BE2C (cell line): ENCODE results near the gene CD63.

ENCODE experiments used
- DNase-seq: peaks from one replicate; pipeline ENCODE4 v3.0.0-alpha.2; 2020
- H3K27me3 ChIP-seq: fragments of 250-450 bp; sonication (Bioruptor Pico); 2 replicates; pipeline ENCODE4 v1.5.1; 2020; ENCODE audit warnings: mild to moderate bottlenecking
- H3K36me3 ChIP-seq: fragments of 250-450 bp; sonication (Bioruptor Pico); 2 replicates; pipeline ENCODE4 v1.5.1; 2020; ENCODE audit warnings: mild to moderate bottlenecking
- H3K4me1 ChIP-seq: fragments of 250-450 bp; sonication (Bioruptor Pico); 2 replicates; pipeline ENCODE4 v1.5.1; 2020
- H3K4me3 ChIP-seq: 2 replicates; pipeline ENCODE4 v1.5.1; 2011; ENCODE audit warnings: low read depth, low read length
- H3K9me3 ChIP-seq: fragments of 250-450 bp; sonication (Bioruptor Pico); 2 replicates; pipeline ENCODE4 v1.5.1; 2020
- TF ChIP-seq, protein P1 (sequence below): IDR thresholded peaks from 2 replicates; pipeline ENCODE4 v1.5.1; 2012; ENCODE audit warnings: mild to moderate bottlenecking, low read depth, low read length

CD63 gene

DNA sequence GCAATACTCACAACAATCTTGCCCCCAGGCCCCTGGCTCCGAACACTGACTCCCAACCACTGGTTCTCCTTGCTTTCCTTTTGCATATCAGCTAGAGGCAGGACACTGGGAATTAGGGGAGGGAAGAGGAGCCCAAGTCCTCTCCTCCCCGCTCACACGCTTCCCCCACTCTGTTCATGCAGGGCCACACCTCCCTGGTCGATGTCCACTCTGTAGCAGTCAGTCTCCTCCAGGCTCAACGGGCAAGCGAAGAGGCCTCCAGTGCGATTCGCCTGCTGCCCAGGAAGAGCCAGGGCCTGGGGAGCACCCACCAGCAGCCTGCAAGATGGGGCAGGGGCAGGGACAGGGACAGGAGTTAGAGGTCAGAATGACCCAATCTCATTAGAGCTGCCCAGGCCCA lies 25.9 kb downstream of the CD63 start:
- no peaks in the 10 kb centered on the region for H3K36me3 ChIP-seq
- H3K4me3 ChIP-seq = no peak overlapping the region
- no peak for DNase-seq
- H3K4me1 ChIP-seq = no peaks in the 10 kb centered on the region
- no peaks in the 10 kb centered on the region for H3K9me3 ChIP-seq
- H3K27me3 ChIP-seq = peaks cover 24% of the 10 kb centered on the region
- TF ChIP-seq, protein P1, sequence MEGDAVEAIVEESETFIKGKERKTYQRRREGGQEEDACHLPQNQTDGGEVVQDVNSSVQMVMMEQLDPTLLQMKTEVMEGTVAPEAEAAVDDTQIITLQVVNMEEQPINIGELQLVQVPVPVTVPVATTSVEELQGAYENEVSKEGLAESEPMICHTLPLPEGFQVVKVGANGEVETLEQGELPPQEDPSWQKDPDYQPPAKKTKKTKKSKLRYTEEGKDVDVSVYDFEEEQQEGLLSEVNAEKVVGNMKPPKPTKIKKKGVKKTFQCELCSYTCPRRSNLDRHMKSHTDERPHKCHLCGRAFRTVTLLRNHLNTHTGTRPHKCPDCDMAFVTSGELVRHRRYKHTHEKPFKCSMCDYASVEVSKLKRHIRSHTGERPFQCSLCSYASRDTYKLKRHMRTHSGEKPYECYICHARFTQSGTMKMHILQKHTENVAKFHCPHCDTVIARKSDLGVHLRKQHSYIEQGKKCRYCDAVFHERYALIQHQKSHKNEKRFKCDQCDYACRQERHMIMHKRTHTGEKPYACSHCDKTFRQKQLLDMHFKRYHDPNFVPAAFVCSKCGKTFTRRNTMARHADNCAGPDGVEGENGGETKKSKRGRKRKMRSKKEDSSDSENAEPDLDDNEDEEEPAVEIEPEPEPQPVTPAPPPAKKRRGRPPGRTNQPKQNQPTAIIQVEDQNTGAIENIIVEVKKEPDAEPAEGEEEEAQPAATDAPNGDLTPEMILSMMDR = no peak

DNA sequence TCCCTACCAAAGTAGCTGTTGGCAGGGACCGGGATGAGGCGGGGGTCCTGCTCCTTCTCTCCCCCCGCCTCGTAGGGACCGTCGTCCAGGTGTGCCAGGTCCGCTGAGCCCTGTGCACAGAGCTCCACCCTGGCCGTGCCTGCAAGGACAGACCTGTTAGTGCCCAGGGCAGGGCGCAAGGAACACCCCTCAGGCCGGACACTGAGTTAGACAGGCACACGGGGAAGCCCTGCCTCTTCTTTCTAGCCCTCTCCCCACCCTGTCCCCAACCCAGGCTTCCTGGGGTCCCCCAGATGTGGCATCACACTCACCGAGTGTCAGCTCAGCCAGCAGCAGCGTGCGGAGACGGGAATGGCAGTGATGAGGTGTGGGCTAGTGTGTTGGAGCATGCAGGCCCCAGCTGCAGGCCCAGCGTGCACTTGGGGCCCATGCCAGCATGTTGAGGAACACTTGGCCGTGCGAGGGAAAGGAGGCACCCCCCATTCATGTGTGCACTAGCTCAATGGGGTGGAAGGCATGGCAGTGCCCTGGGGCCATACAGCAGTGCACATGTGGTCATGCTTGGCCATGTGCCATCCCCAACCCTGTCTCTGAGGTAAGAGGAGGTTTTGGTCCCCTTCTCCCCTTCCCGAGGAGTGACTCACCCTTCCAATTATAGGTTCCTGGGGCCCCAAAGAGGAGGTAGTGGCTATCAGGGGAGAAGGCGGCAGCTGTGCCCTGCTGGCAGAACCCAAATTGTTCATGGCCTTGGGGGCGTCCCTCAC lies 28.4 kb downstream of the CD63 start:
- Histone ChIP-seq H3K4me1 (no peaks in the 10 kb centered on the region), H3K27me3 (peaks cover 17% of the 10 kb centered on the region), H3K4me3 (no peak overlapping the region), H3K9me3 (no peaks in the 10 kb centered on the region), H3K36me3 (no peaks in the 10 kb centered on the region)
- TF ChIP-seq, protein P1 = no peak
- DNase-seq = peak; percentile 40

DNA sequence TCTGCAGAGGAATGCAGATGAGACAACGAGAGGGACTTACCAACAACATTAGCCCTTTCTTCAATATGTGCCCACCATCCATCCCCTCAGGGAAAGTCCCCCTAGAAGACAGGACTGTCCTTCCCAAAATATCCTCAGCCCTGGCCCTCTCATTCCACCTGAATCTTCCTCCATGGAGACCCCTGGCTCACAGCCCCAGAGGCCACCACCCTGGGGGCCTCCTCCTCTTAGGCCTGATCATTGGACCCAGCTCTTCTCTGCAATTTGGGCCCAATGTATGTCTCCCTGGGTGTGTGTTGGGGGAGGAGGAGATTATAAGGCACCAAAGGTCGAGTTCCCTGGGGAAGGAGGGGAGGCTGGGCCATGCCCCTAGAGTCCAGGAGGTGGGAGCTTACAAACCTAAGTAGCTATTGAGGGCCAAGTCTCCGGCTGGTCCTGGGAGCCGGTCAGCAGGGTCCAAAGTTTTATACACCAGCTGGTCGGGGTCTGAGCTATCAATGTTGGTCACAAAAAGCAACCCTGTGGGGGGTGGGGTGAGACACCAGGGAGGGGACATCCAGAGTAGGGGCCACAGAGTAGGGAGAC lies 29.2 kb downstream of the CD63 start:
- no peaks in the 10 kb centered on the region for H3K9me3 ChIP-seq
- no peaks in the 10 kb centered on the region for H3K4me1 ChIP-seq
- no peak for DNase-seq
- H3K36me3 ChIP-seq = no peaks in the 10 kb centered on the region
- H3K27me3 ChIP-seq = peaks cover 17% of the 10 kb centered on the region
- TF ChIP-seq, protein P1 = no peak
- H3K4me3 ChIP-seq = no peak overlapping the region

DNA sequence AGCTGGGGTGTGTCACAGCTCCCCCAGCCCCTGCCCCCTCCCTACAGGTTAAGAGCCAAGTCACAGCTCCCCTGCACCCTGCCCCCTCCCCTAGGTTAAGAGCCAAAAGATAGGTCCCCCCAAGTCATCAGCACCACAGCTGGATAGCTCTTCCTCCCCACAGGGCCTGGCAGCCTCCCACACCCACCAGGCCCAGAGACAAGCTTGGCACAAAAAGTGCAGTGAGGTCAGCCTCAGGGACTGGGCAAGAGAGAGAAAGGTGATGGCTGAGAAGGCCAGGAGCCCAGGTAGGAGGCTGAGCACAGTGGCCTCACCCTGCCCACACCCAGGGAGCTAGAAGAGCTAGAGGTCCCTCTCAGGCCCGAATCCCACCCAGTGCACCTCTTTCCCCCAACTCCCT lies 29.8 kb downstream of the CD63 start:
- Histone ChIP-seq H3K4me1 (no peaks in the 10 kb centered on the region), H3K27me3 (peaks cover 17% of the 10 kb centered on the region), H3K4me3 (no peak overlapping the region), H3K36me3 (no peaks in the 10 kb centered on the region), H3K9me3 (no peaks in the 10 kb centered on the region)
- DNase-seq = no peak
- TF ChIP-seq, protein P1 = no peak

DNA sequence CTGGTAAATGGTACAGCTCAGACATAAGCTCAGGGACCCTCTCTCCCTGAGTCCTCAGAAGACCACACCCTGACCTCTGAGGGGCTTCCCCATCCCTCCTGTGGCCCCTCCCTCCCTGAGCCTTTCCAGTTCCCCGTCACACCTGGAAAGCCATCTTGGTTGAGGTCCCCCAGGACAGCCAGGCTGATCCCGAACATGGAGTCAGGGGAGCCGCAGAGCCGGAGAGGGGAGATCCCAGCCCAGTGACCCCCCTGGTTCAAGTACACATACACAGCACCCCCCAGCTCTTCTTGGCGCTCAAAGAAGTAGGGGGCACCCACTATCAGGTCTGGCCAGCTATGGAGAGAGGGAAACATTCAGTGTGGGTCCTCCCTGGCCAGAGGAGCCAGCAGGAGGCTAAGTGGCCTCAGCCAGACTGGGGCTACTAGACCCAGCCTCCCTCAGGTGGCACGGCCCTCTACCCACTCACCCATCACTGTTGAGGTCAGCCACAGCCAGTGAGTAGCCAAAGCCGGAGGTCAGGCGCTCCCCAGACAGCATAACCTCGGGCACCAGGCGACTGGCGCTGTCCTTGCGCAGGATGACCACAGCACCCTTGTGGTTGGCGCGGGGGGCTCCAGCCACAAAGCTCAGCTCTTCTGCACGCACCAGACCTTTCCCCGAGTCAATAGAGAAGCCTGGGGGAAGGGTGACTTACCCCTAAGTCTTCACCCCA lies 30.4 kb downstream of the CD63 start:
- TF ChIP-seq, protein P1 = no peak
- Histone ChIP-seq H3K4me3 (no peak overlapping the region), H3K9me3 (no peaks in the 10 kb centered on the region), H3K36me3 (no peaks in the 10 kb centered on the region), H3K27me3 (peaks cover 17% of the 10 kb centered on the region), H3K4me1 (no peaks in the 10 kb centered on the region)
- no peak for DNase-seq

DNA sequence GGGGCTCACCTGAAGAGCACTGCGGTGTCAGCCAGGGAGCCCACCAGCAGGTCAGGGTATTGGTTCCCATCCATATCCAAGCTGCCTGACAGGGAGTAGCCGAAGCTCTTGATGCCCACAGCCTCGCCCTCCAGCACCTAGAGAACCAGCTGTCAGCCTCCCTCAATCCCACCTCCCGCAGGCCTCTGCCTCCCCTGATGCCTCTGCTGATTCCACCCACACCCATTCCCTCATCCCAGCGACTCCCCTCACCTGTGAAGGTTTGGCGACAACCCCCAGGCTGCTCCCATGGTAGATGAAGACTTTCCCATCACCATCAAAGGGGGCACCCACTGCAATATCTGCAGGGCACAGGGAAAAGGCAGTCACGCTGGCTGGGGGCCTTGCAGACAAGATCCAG lies 31.1 kb downstream of the CD63 start:
- TF ChIP-seq, protein P1 = no peak
- no peak for DNase-seq
- Histone ChIP-seq H3K36me3 (no peaks in the 10 kb centered on the region), H3K4me1 (no peaks in the 10 kb centered on the region), H3K27me3 (peaks cover 17% of the 10 kb centered on the region), H3K4me3 (no peak overlapping the region), H3K9me3 (no peaks in the 10 kb centered on the region)
